Mesenteric fat pad (tissue), 1 donor: ENCODE data around the gene GFRA1. TPM values are rescaled to one million over a fixed set of nuclear protein-coding genes. Genes with fewer than 3 reads are reported as not detected.

Source experiments
- DNase-seq: peaks from one replicate; pipeline ENCODE4 v3.0.0-alpha.2; 2020; ENCODE audit warnings: low spot score
- total RNA-seq: library from RNA; stranded (reverse); fragmentation: NEBNext Ultra II Directional; extraction: Animal tissue kit (Norgen Biotek cat#: 25700); gene quantifications from one replicate; pipeline ENCODE4 v1.2.1, GENCODE V29; 2021
- donor health status: DM: yes; HTN: yes; CAD: no.

Gene GFRA1
- total RNA-seq, 1 donor from 2014 or later = 18.3 TPM

- DNase-seq = no peak
Measured at GRCh38 chr10:116245156-116245555, 27.9 kb downstream of the GFRA1 start.

- DNase-seq = no peak
Measured at GRCh38 chr10:116241642-116242410, 31.2 kb downstream of the GFRA1 start.

- DNase-seq = no peak
Measured at GRCh38 chr10:116241085-116241484, 31.9 kb downstream of the GFRA1 start.

GRCh38 chr10:116240157-116240950 lies 32.7 kb downstream of the GFRA1 start:
- DNase-seq = no peak

GRCh38 chr10:116239229-116239628 lies 33.8 kb downstream of the GFRA1 start:
- DNase-seq = no peak

- DNase-seq = no peak
Measured at GRCh38 chr10:116237970-116238369, 35.0 kb downstream of the GFRA1 start.

- DNase-seq = no peak
Measured at GRCh38 chr10:116237260-116237659, 35.7 kb downstream of the GFRA1 start.

- no peak for DNase-seq
Measured at GRCh38 chr10:116233230-116233629, 39.8 kb downstream of the GFRA1 start.

- no peak for DNase-seq
Measured at GRCh38 chr10:116232613-116233012, 40.4 kb downstream of the GFRA1 start.

- no peak for DNase-seq
Measured at GRCh38 chr10:116226766-116227165, 46.2 kb downstream of the GFRA1 start.

GRCh38 chr10:116226053-116226452 lies 47.0 kb downstream of the GFRA1 start:
- no peak for DNase-seq

GRCh38 chr10:116223289-116223688 lies 49.7 kb downstream of the GFRA1 start:
- DNase-seq = no peak

GRCh38 chr10:116221053-116221452 lies 52.0 kb downstream of the GFRA1 start:
- DNase-seq = no peak

GRCh38 chr10:116216676-116217075 lies 56.3 kb downstream of the GFRA1 start:
- no peak for DNase-seq

- no peak for DNase-seq
Measured at GRCh38 chr10:116215651-116216050, 57.4 kb downstream of the GFRA1 start.

- DNase-seq = no peak
Measured at GRCh38 chr10:116211682-116212081, 61.3 kb downstream of the GFRA1 start.

GRCh38 chr10:116210588-116211346 lies 62.2 kb downstream of the GFRA1 start:
- DNase-seq = no peak

- DNase-seq = no peak
Measured at GRCh38 chr10:116209781-116210180, 63.2 kb downstream of the GFRA1 start.

- DNase-seq = no peak
Measured at GRCh38 chr10:116208956-116209567, 63.9 kb downstream of the GFRA1 start.

- no peak for DNase-seq
Measured at GRCh38 chr10:116207690-116208089, 65.3 kb downstream of the GFRA1 start.

GRCh38 chr10:116203661-116204060 lies 69.3 kb downstream of the GFRA1 start:
- DNase-seq = no peak
